A549 (cell line): ENCODE measurements around the gene PRKG1. TPM values are rescaled to one million over a fixed set of nuclear protein-coding genes. Genes with fewer than 3 reads are reported as not detected.
"Not testable (repeated sequence)": the region's sequence is repeated elsewhere in the genome, so short reads cannot be mapped to it uniquely, and the experiment has no call there.

Experiments
- ATAC-seq, 2 experiments: fragments of 200-7000 bp in 1 of 2; fragments of >200 bp in 1 of 2; cut with Nextera tagmentation in 1 of 2; cut with Tn5 transposase in 1 of 2; 3 replicates each; pipeline versions ENCODE4 v1.8.0 to v1.9.1; 2018 to 2020; ENCODE audit warnings: mild to moderate bottlenecking in 1 of 2, moderate library complexity in 1 of 2
- CTCF ChIA-PET: fragments of 300-600 bp; sonication (Branson Sonifier 250); formaldehyde crosslinking; extraction: SDS; loops from one replicate; lab custom pipeline; 2021; ENCODE audit warnings: antibody characterized with exemption, inconsistent platforms; lab: Yijun Ruan, JAX
- POLR2A ChIA-PET: fragments of 350-600 bp; formaldehyde crosslinking; extraction: SDS; loops from one replicate; lab custom pipeline; 2021; ENCODE audit warnings: antibody characterized with exemption, inconsistent platforms; lab: Yijun Ruan, JAX
- DNase-seq, 2 experiments: peaks; one replicate each; pipeline versions ENCODE4 v3.0.0 to v3.0.0-alpha.2; 2011 to 2016; ENCODE audit warnings: low read depth in 1 of 2, low spot score in 1 of 2
- FAIRE-seq: peaks from 2 replicates; lab custom pipeline; 2011; peaks lifted over from hg19 to GRCh38; lab: Jason Lieb, UNC
- H3K27ac ChIP-seq, 2 experiments: fragments of >200 bp; sonication (Bioruptor Twin); formaldehyde crosslinking; 3 replicates each; pipeline ENCODE4 v1.5.1; 2016 to 2017
- H3K4me1 ChIP-seq: fragments of >200 bp; sonication (Bioruptor Twin); formaldehyde crosslinking; 3 replicates; pipeline ENCODE4 v1.6.1; 2016
- H3K4me2 ChIP-seq: fragments of >200 bp; sonication (Bioruptor Twin); formaldehyde crosslinking; 3 replicates; pipeline ENCODE4 v1.6.1; 2016
- H3K4me3 ChIP-seq: fragments of >200 bp; sonication (Bioruptor Twin); formaldehyde crosslinking; 3 replicates; pipeline ENCODE4 v1.5.1; 2016
- H3K9me3 ChIP-seq: fragments of >200 bp; sonication (Bioruptor Twin); formaldehyde crosslinking; 3 replicates; pipeline ENCODE4 v1.6.1; 2016
- CHD2 ChIP-seq: fragments of 150-350 bp; IDR thresholded peaks from 2 replicates; pipeline ENCODE4 v1.6.1; 2014; ENCODE audit warnings: low read length; ENCODE audit not compliant: partially characterized antibody
- EHF ChIP-seq: fragments of 250-450 bp; sonication (Bioruptor Pico); IDR thresholded peaks from 2 replicates; pipeline ENCODE4 v1.5.0; 2020; ENCODE audit warnings: mild to moderate bottlenecking
- EP300 ChIP-seq, 2 experiments: fragments of >200 bp; sonication (Bioruptor Twin); formaldehyde crosslinking; IDR thresholded peaks; 2 replicates in 1 of 2; 3 replicates in 1 of 2; pipeline ENCODE4 v1.6.1; 2016 to 2017
- ESRRA ChIP-seq: fragments of 150-350 bp; IDR thresholded peaks from 2 replicates; pipeline ENCODE4 v1.6.1; 2014; ENCODE audit warnings: mild to moderate bottlenecking, low read length, borderline replicate concordance
- HEYL ChIP-seq: fragments of 250-450 bp; sonication (Bioruptor Pico); IDR thresholded peaks from 2 replicates; pipeline ENCODE4 v1.8.0; 2021; ENCODE audit warnings: mild to moderate bottlenecking, moderate library complexity
- HOXA7 ChIP-seq: fragments of 250-450 bp; sonication (Bioruptor Pico); IDR thresholded peaks from 2 replicates; pipeline ENCODE4 v1.5.0; 2020; ENCODE audit warnings: mild to moderate bottlenecking, moderate library complexity
- MAFK ChIP-seq: fragments of 450-650 bp; IDR thresholded peaks from 2 replicates; pipeline ENCODE4 v1.6.1; 2014; ENCODE audit not compliant: partially characterized antibody
- MAZ ChIP-seq: fragments of 150-350 bp; IDR thresholded peaks from 2 replicates; pipeline ENCODE4 v1.6.1; 2014; ENCODE audit warnings: antibody characterized with exemption, low read depth, low read length, borderline replicate concordance
- NPAS2 ChIP-seq: fragments of 250-450 bp; sonication (Bioruptor Pico); IDR thresholded peaks from 2 replicates; pipeline ENCODE4 v1.8.0; 2022; ENCODE audit warnings: mild to moderate bottlenecking, moderate library complexity, borderline replicate concordance
- POLR2AphosphoS2 ChIP-seq: conservative IDR thresholded peaks from 2 replicates; pipeline ENCODE4 v1.6.1; 2012; ENCODE audit warnings: low read length, improper control_type of control experiment, inconsistent platforms
- ZFP36 ChIP-seq: fragments of 450-650 bp; IDR thresholded peaks from 2 replicates; pipeline ENCODE4 v1.6.1; 2014; ENCODE audit warnings: borderline replicate concordance; ENCODE audit not compliant: partially characterized antibody
- WGBS: methylation state at CpG from one replicate; pipeline ENCODE4 v1.1.6; 2017; ENCODE audit errors: missing lambda C conversion rate; 5-methylcytosine and 5-hydroxymethylcytosine counted together
- polyA plus RNA-seq, 4 experiments: library from polyadenylated mRNA; depleted of rRNA in 3 of 4; stranded (reverse); fragments of >200 nt; fragmentation: RNase III in 1 of 4; extraction: RNeasy Plus Mini Kit Qiagen cat#74134 plus additional on column Dnase treatment in 1 of 4; gene quantifications; 2 replicates in 3 of 4; 3 replicates in 1 of 4; pipeline ENCODE4 v1.2.3, GENCODE V29; 2011 to 2017
- TF ChIP-seq, protein P1 (sequence below): fragments of 450-650 bp; IDR thresholded peaks from 2 replicates; pipeline ENCODE4 v1.6.1; 2014; ENCODE audit warnings: antibody characterized with exemption
- TF ChIP-seq, protein P2 (sequence below): fragments of 250-450 bp; sonication (Bioruptor Pico); IDR thresholded peaks from 2 replicates; pipeline ENCODE4 v1.5.0; 2020; ENCODE audit warnings: low read depth, mild to moderate bottlenecking, moderate library complexity
- TF ChIP-seq, protein P3 (sequence below): IDR thresholded peaks from 2 replicates; pipeline ENCODE4 v1.6.1; 2012; ENCODE audit warnings: low read depth, borderline replicate concordance

PRKG1 gene
- polyA plus RNA-seq, 2 of the 4 experiments (the other 2 are of a cell fraction), result not detected

DNA sequence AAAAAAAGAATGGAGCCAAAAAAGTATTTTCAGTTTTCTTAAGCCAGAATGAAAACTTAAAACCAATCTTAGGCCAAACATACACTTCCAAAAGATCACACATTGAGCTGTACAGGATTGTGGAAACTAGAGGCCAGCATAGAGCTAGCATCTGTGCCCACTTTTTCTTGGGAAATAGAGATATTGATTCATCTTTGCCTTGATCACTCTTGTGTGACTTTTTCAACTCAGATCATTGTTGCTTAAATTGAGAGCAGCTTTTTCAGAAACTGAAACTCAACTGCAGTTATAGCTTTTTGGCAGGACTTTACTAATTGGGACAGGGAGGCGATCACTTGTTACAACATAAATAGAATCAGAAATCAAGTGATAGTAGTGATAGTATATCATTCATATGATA, 132.2 kb downstream of the PRKG1 start (continued):
- TF ChIP-seq, protein P1, sequence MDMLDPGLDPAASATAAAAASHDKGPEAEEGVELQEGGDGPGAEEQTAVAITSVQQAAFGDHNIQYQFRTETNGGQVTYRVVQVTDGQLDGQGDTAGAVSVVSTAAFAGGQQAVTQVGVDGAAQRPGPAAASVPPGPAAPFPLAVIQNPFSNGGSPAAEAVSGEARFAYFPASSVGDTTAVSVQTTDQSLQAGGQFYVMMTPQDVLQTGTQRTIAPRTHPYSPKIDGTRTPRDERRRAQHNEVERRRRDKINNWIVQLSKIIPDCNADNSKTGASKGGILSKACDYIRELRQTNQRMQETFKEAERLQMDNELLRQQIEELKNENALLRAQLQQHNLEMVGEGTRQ, result no peak
- TF ChIP-seq, protein P2, sequence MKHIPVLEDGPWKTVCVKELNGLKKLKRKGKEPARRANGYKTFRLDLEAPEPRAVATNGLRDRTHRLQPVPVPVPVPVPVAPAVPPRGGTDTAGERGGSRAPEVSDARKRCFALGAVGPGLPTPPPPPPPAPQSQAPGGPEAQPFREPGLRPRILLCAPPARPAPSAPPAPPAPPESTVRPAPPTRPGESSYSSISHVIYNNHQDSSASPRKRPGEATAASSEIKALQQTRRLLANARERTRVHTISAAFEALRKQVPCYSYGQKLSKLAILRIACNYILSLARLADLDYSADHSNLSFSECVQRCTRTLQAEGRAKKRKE, result no peak

DNA sequence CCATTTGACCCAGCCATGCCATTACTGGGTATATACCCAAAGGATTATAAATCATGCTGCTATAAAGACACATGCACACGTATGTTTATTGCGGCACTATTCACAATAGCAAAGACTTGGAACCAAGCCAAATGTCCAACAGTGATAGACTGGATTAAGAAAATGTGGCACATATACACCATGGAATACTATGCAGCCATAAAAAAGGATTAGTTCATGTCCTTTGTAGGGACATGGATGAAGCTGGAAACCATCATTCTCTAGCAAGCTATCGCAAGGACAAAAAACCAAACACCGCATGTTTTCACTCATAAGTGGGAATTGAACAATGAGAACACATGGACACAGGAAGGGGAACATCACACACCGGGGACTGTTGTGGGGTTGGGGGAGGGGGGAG, 138.7 kb downstream of the PRKG1 start:
- DNase-seq, POLR2A ChIA-PET, H3K4me3 ChIP-seq, ATAC-seq, FAIRE-seq, H3K9me3 ChIP-seq, CTCF ChIA-PET, H3K4me2 ChIP-seq, H3K27ac ChIP-seq, H3K4me1 ChIP-seq: not testable (repeated sequence)
- 52% methylated on average over 4 of the region's 5 CpGs for WGBS

DNA sequence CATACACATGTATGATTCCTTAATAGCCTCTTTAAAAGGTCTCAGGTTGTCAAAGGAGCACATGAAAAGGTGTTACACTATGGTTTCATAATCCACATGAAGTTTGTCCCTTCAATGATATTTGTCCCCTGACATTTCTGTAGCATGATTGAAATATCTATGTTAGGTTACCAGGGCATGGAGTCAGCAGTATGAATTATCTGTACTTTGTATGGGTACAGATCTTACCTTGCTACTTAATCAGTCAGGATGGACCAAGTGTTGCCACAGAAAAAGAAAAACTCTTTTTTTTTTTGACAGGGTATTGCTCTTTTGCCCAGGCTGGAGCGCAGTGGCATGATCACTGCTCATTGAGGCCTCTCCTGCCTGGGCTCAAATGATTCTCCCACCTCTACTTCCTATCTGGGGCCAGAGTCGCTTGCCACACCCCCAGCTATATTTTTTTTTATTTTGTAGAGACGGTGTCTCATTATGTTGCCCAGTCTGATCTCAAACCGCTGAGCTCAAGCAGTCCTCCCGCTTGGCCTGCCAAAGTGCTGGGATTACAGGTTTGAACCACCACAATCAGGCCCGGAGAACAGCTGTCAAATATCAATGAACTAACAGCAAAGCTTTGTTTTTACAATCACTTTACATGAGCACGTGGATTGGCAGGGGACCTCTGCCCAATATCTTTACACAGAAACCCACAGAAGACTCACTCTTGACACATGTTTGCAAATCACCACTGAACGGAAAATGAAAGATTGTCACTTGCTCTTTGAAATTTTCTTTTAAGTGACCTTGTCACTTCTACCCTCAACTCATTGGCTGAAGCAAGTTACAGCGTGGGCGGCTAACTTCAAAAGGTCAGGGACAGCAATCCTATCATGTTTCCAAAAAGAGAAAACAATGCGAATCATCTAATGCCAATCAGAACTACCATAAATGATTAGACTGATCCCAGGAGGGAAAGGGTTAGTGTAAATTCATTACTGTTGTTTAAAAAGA, 140.2 kb downstream of the PRKG1 start:
- ChIA-PET CTCF (no interaction called here), POLR2A (no interaction called here)
- no peak overlapping the region for H3K27ac ChIP-seq
- no peaks in the 10 kb centered on the region for H3K9me3 ChIP-seq
- DNase-seq (no peak), ATAC-seq (no peak), FAIRE-seq (no peak)
- no peak overlapping the region for H3K4me2 ChIP-seq
- no peak for TF ChIP-seq HOXA7 (CRISPR knock-in tag)
- TF ChIP-seq CHD2, result no peak
- no peak for TF ChIP-seq ZFP36
- no peak for TF ChIP-seq MAZ
- no peak for TF ChIP-seq HEYL (CRISPR knock-in tag)
- TF ChIP-seq NPAS2 (CRISPR knock-in tag), result no peak
- TF ChIP-seq EHF (CRISPR knock-in tag), result no peak
- TF ChIP-seq ESRRA, result no peak
- no peak for TF ChIP-seq POLR2AphosphoS2
- TF ChIP-seq EP300 (IDR thresholded peaks at IDR 0.05), result no peak
- H3K4me3 ChIP-seq, result no peak overlapping the region
- 42% methylated on average over 11 of the region's 11 CpGs for WGBS
- H3K4me1 ChIP-seq, result no peaks in the 10 kb centered on the region

DNA sequence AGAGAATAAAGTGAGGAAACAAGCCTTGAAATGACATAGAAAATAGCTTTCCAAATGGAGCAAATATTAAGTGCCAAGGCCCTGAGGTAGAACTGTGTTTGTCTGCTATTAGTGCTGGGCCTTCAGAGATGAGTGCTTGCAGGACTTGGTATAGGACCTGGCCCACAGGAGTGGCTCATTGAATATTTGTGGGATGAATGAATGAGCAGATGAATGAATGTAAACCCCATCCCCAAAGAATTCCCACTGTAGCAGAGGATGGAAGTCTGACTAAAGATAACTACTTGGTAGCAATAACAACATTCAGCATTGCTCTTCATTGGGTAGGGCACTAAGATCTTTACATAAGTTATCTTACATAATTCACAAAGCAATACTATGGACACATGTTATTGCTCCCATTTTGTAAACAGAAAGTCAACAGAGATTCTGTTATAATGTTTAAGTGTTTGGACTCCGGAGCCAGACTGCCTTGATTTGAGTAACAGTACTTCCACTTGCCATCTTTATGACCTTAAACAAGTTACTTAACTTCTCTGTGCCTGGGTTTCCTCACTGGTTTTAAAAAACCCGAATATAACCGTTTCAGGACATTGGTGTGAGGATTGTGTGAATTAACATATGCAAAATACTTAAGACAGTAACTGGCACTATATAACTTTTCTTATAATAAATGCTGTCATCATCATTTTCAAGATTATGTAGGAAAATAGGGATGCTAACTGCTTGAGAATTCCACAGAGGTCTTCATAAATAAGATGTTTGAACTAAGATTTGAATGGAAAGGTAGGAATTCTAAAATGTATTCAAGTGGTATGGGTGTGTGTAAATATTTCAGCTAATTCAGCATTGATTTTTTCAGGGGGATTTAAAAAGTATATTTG, 141.9 kb downstream of the PRKG1 start:
- FAIRE-seq (no peak), DNase-seq (no peak), ATAC-seq (no peak)
- H3K27ac ChIP-seq, result no peak overlapping the region
- H3K4me3 ChIP-seq, result no peak overlapping the region
- H3K4me2 ChIP-seq, result no peak overlapping the region
- H3K4me1 ChIP-seq, result no peaks in the 10 kb centered on the region
- CTCF ChIA-PET, result no interaction called here
- WGBS, result 0% methylated on average over 3 of the region's 3 CpGs
- POLR2A ChIA-PET, result no interaction called here
- no peaks in the 10 kb centered on the region for H3K9me3 ChIP-seq
- TF ChIP-seq MAFK, result peak; percentile 65
- TF ChIP-seq, protein P3, sequence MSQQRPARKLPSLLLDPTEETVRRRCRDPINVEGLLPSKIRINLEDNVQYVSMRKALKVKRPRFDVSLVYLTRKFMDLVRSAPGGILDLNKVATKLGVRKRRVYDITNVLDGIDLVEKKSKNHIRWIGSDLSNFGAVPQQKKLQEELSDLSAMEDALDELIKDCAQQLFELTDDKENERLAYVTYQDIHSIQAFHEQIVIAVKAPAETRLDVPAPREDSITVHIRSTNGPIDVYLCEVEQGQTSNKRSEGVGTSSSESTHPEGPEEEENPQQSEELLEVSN, result no peak
